ENCODE results near the gene DUSP19. TPM values are rescaled to one million over a fixed set of nuclear protein-coding genes. Genes with fewer than 3 reads are reported as not detected.

The DUSP19 gene, protein sequence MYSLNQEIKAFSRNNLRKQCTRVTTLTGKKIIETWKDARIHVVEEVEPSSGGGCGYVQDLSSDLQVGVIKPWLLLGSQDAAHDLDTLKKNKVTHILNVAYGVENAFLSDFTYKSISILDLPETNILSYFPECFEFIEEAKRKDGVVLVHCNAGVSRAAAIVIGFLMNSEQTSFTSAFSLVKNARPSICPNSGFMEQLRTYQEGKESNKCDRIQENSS
- total RNA-seq (2021; fragmentation: NEBNext Ultra II Directional; extraction: Animal tissue kit (Norgen Biotek cat#: 25700)) (2.1 and 2.3 TPM in 2 replicates), polyA plus RNA-seq (2011; rRNA removed) (0.53 and 0.73 TPM in 2 replicates), polyA minus RNA-seq (2011; rRNA and poly(A)+ RNA removed) (1.3 and 1.5 TPM in 2 replicates)
- 0.71 TPM for polyA plus RNA-seq (2011; cell fraction: cytosol; rRNA removed)
- polyA plus RNA-seq (2011; cell fraction: nucleus; rRNA removed) = 1.1 TPM
- 0.42 to 1.7 TPM (median 0.61 TPM) in 4 replicates for polyA plus RNA-seq (2012, experiment 1 of 2)
- polyA plus RNA-seq (2012, experiment 2 of 2) = 0.09 TPM
- polyA plus RNA-seq (2013, experiment 1 of 2) = 0.91 TPM
- polyA plus RNA-seq (2013, experiment 2 of 2) = 0.74 TPM
- 0.81 TPM for polyA minus RNA-seq (2011; cell fraction: cytosol; rRNA and poly(A)+ RNA removed)
- polyA minus RNA-seq (2011; cell fraction: nucleus; rRNA and poly(A)+ RNA removed) = 2.2 TPM
- long read RNA-seq, experiment 1, partial matches to known transcripts = 0 of 2 reads
- long read RNA-seq, experiment 1, other reads (novel, unspliced or antisense) = 2 of 2 reads
- long read RNA-seq, experiment 2, full-length matches to known transcripts = 3 of 4 reads
- long read RNA-seq, experiment 2, partial matches to known transcripts = 0 of 4 reads
- long read RNA-seq, experiment 2, other reads (novel, unspliced or antisense) = 1 of 4 reads

DNA sequence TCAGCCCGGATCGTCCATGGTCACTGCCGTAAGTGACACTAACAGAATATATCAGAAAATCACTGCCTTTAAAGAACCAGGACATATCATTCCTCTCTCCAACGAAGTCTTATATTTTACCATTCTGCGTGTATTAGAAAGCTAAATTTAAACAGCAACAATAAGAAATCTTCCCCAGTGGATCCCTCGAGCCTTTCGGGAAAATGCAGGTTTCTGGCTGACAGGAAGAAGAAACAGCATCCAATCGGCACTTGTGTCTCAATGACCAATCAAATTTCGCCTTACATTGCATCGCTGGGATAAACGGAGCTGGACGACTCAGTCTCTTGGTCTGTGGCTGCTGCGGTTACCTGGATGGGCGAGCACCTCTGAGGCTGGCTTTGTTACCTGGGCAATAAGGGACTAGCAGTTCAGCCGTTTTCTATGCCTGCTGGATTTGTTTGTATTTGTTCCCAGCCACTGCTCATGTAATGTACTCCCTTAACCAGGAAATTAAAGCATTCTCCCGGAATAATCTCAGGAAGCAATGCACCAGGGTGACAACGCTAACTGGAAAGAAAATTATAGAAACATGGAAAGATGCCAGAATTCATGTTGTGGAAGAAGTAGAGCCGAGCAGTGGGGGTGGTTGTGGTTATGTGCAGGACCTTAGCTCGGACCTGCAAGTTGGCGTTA, at the start of gene DUSP19:
Gene DUSP19 (plus strand): TSS at position 284 of the 675 bp plus-strand sequence. CDS start 187 bp downstream, at position 471.
- H3K4me1 ChIP-seq (replicated peaks in 1 of 4; ENCODE audit: control insufficient read depth in 3 of 4, insufficient read depth in 4 of 4, low read length in 3 of 4) = peaks cover 0 to 10% (median 4%) of the 10 kb centered on the region in 4 experiments; a peak in 5 of 7 replicates
- H3K27me3 ChIP-seq (replicated peaks in 1 of 4; ENCODE audit: control insufficient read depth in 3 of 4, extremely low read depth in 1 of 4, insufficient read depth in 3 of 4, low read length in 3 of 4) = no peaks in the 10 kb centered on the region
- no peaks in the 10 kb centered on the region for H3K36me3 ChIP-seq (ENCODE audit: control insufficient read depth in 2 of 4, insufficient read depth in 4 of 4, low read length in 3 of 4)
- H3K79me1 ChIP-seq (ENCODE audit: low read depth, low read length) = no peaks in the 10 kb centered on the region; the same call in 1 of the 2 replicates
- H3K56ac ChIP-seq (replicated peaks; ENCODE audit: insufficient read length, low read depth, low read length) = peak within 1 kb of the TSS; percentile 49
- FAIRE-seq (peak; percentile 100), DNase-seq (ENCODE audit: low read depth in 1 of 2, low spot score in 2 of 2) (peak; percentile 94 to 99)
- no peak within 1 kb of the TSS for H2AK5ac ChIP-seq (ENCODE audit: low read depth, low read length)
- peak within 1 kb of the TSS; percentile 48; the same call in 1 of the 2 replicates for H3K27ac ChIP-seq (ENCODE audit: low read depth, low read length)
- H3K14ac ChIP-seq (ENCODE audit: insufficient read length) = no peak within 1 kb of the TSS
- H4K8ac ChIP-seq (ENCODE audit: extremely low read depth, insufficient read depth, low read length) = no peak within 1 kb of the TSS; the same call in 1 of the 2 replicates
- no peaks in the 10 kb centered on the region for H3K79me2 ChIP-seq (ENCODE audit: control insufficient read depth in 1 of 2, insufficient read depth in 2 of 2, low read length in 2 of 2)
- H3K4me3 ChIP-seq (ENCODE audit: extremely low read depth in 1 of 4, insufficient read depth in 2 of 4, low read depth in 3 of 4, low read length in 4 of 4) = peak within 1 kb of the TSS; percentile 33 to 72 (median 65)
- H4K5ac ChIP-seq (ENCODE audit: insufficient read length, low read depth, low read length) = peak within 1 kb of the TSS; percentile 22
- no peak within 1 kb of the TSS for H3K23ac ChIP-seq (ENCODE audit: insufficient read length)
- peak within 1 kb of the TSS; percentile 96 for H2AFZ ChIP-seq (ENCODE audit: low read length)
- no peak within 1 kb of the TSS; the same call in 1 of the 2 replicates for H2BK20ac ChIP-seq (ENCODE audit: low read length)
- peak within 1 kb of the TSS; percentile 36; the same call in 1 of the 2 replicates for H2BK5ac ChIP-seq (ENCODE audit: low read depth, low read length)
- ChIA-PET POLR2A (ENCODE audit: partially characterized antibody) (interaction anchor here (0.6 to 1.6 kb wide), 7 partner anchors 9 to 130 kb away, joined by 3 to 9 read pairs (median 4); partner anchors contain the start of gene NUP35), CTCF (ENCODE audit: partially characterized antibody) (interaction anchor here (0.6 to 4.7 kb wide), 7 partner anchors 9 to 46 kb away, joined by 3 to 30 read pairs (median 3); partner anchors contain the start of genes NCKAP1 and NUP35)
- peak within 1 kb of the TSS; percentile 20 for H4K91ac ChIP-seq (replicated peaks; ENCODE audit: insufficient read length, low read length)
- no peak within 1 kb of the TSS for H3K4ac ChIP-seq (replicated peaks; ENCODE audit: insufficient read length, low read depth, low read length)
- H4K20me1 ChIP-seq (replicated peaks in 1 of 2; ENCODE audit: control insufficient read depth in 1 of 2, insufficient read depth in 2 of 2, low read length in 2 of 2) = no peaks in the 10 kb centered on the region
- no peaks in the 10 kb centered on the region for H3K9me3 ChIP-seq (ENCODE audit: insufficient read depth in 2 of 2, low read depth in 1 of 2, low read length in 1 of 2)
- peak within 1 kb of the TSS in 3 of 4 experiments; percentile 9 to 58 (median 15); a peak in 3 of 7 replicates for H3K9ac ChIP-seq (replicated peaks in 1 of 4; ENCODE audit: extremely low read depth in 1 of 4, low read depth in 3 of 4, low read length in 3 of 4)
- no peak within 1 kb of the TSS; the same call in 1 of the 2 replicates for H2BK15ac ChIP-seq (ENCODE audit: low read length)
- no peak within 1 kb of the TSS for H2BK120ac ChIP-seq (replicated peaks; ENCODE audit: low read depth, low read length)
- peak within 1 kb of the TSS; percentile 78 to 84 for H3K4me2 ChIP-seq (ENCODE audit: insufficient read depth in 1 of 2, low read depth in 2 of 2, low read length in 2 of 2)
- 0 out of 2 replicates have a peak within 1 kb of the TSS, but pooled peaks have one; percentile 19 for H3K18ac ChIP-seq (ENCODE audit: extremely low read depth, low read length)
- H3K23me2 ChIP-seq (ENCODE audit: low read depth, low read length) = peaks cover 6% of the 10 kb centered on the region
- no peak within 1 kb of the TSS for H2BK12ac ChIP-seq (ENCODE audit: low read depth, low read length)
- 13% methylated on average over 20 of the region's 20 CpGs; no CpG with 5 or more reads in 1 of the 2 experiments for WGBS, 2 experiments (ENCODE audit: extremely low coverage in 1 of 2, insufficient coverage in 1 of 2, insufficient read length in 1 of 2, insufficient replicate concordance in 2 of 2, low coverage in 1 of 2, low lambda C conversion rate in 2 of 2, missing lambda C conversion rate in 1 of 2)
- peak; percentile 90 for TF ChIP-seq POLR2AphosphoS5 (IDR thresholded peaks at IDR 0.05; ENCODE audit: low read depth, low read length)
